Caco-2 (cell line): ENCODE results near the gene HOXC9. TPM values are rescaled to one million over a fixed set of nuclear protein-coding genes. Genes with fewer than 3 reads are reported as not detected.

Source experiments
- BruUV-seq: library from RNA; stranded (reverse); fragments of 400-500 nt; replicated peaks from 2 replicates; lab custom pipeline; 2021; lab: Mats Ljungman, UMichigan
- CTCF ChIA-PET: fragments of 300-600 bp; sonication (Branson Sonifier 250); formaldehyde crosslinking; loops from one replicate; lab custom pipeline; 2022; ENCODE audit warnings: antibody characterized with exemption; lab: Charles Lee
- POLR2A ChIA-PET: fragments of 300-600 bp; sonication (Branson Sonifier 250); formaldehyde crosslinking; loops from one replicate; lab custom pipeline; 2022; ENCODE audit warnings: antibody characterized with exemption; lab: Charles Lee
- DNase-seq, 2 experiments: peaks; one replicate each; pipeline versions ENCODE4 v3.0.0 to v3.0.0-alpha.2; 2020 to 2022
- H3K27me3 ChIP-seq: replicated peaks from 2 replicates; pipeline ENCODE4 v1.6.0; 2011; ENCODE audit warnings: low read length; ENCODE audit not compliant: control insufficient read depth, insufficient read depth
- H3K36me3 ChIP-seq: 2 replicates; pipeline ENCODE4 v1.5.1; 2011; ENCODE audit warnings: low read length; ENCODE audit not compliant: control insufficient read depth, insufficient read depth
- H3K4me1 ChIP-seq: fragments of 250-450 bp; sonication (Bioruptor Pico); 2 replicates; pipeline ENCODE4 v1.5.1; 2020; ENCODE audit warnings: mild to moderate bottlenecking
- H3K4me3 ChIP-seq: 2 replicates; pipeline ENCODE4 v1.5.1; 2011; ENCODE audit warnings: low read depth, mild to moderate bottlenecking, control low read depth, low read length
- H3K9me3 ChIP-seq: fragments of 250-450 bp; sonication (Bioruptor Pico); 2 replicates; pipeline ENCODE4 v1.5.1; 2020; ENCODE audit warnings: mild to moderate bottlenecking, moderate library complexity
- H3K27ac Mint-ChIP-seq: one replicate; pipeline ENCODE4 v1.8.0; 2022; ENCODE audit warnings: mixed read lengths; ENCODE audit not compliant: unreplicated experiment
- H3K27me3 Mint-ChIP-seq: one replicate; pipeline ENCODE4 v1.8.0; 2022; ENCODE audit warnings: mixed read lengths; ENCODE audit not compliant: insufficient read depth, unreplicated experiment
- H3K36me3 Mint-ChIP-seq: one replicate; pipeline ENCODE4 v1.8.0; 2022; ENCODE audit warnings: mild to moderate bottlenecking, mixed read lengths; ENCODE audit not compliant: insufficient read depth, unreplicated experiment
- H3K4me1 Mint-ChIP-seq: one replicate; pipeline ENCODE4 v1.8.0; 2022; ENCODE audit warnings: low read depth, mixed read lengths; ENCODE audit not compliant: unreplicated experiment
- H3K4me3 Mint-ChIP-seq: one replicate; pipeline ENCODE4 v1.8.0; 2022; ENCODE audit warnings: mild to moderate bottlenecking, moderate library complexity, mixed read lengths; ENCODE audit not compliant: unreplicated experiment
- H3K9me3 Mint-ChIP-seq: one replicate; pipeline ENCODE4 v1.8.0; 2022; ENCODE audit warnings: mixed read lengths; ENCODE audit not compliant: unreplicated experiment
- intact Hi-C: fragments of 100-400 bp; cut with micrococcal nuclease; formaldehyde crosslinking; loops from one replicate; pipeline ENCODE4 v1.10.0; 2022; ENCODE audit not compliant: unreplicated experiment
- total RNA-seq: library from RNA; stranded (reverse); gene quantifications from 2 replicates; pipeline ENCODE4 v1.2.3, GENCODE V29; 2022
- TF ChIP-seq, protein P1 (sequence below), 2 experiments: fragments of 200-600 bp in 1 of 2; IDR thresholded peaks; 1 replicate in 1 of 2; 2 replicates in 1 of 2; pipeline versions ENCODE4 v1.5.1 to v1.8.0; 2011 to 2022; ENCODE audit warnings: antibody characterized with exemption in 1 of 2, control low read depth in 1 of 2, inconsistent platforms in 1 of 2, low read depth in 1 of 2, low read length in 1 of 2, mild to moderate bottlenecking in 1 of 2, moderate library complexity in 1 of 2; ENCODE audit not compliant: insufficient read depth in 1 of 2, severe bottlenecking in 1 of 2, unreplicated experiment in 1 of 2

Gene HOXC9
- total RNA-seq, 1 experiment from 2014 or later: 2.9 TPM

GRCh38 chr12:53994264-53995001, 5.5 kb upstream of the HOXC9 start:
- TF ChIP-seq, protein P1, sequence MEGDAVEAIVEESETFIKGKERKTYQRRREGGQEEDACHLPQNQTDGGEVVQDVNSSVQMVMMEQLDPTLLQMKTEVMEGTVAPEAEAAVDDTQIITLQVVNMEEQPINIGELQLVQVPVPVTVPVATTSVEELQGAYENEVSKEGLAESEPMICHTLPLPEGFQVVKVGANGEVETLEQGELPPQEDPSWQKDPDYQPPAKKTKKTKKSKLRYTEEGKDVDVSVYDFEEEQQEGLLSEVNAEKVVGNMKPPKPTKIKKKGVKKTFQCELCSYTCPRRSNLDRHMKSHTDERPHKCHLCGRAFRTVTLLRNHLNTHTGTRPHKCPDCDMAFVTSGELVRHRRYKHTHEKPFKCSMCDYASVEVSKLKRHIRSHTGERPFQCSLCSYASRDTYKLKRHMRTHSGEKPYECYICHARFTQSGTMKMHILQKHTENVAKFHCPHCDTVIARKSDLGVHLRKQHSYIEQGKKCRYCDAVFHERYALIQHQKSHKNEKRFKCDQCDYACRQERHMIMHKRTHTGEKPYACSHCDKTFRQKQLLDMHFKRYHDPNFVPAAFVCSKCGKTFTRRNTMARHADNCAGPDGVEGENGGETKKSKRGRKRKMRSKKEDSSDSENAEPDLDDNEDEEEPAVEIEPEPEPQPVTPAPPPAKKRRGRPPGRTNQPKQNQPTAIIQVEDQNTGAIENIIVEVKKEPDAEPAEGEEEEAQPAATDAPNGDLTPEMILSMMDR (IDR thresholded peaks at IDR 0.05; ENCODE audit: insufficient read depth in 1 of 2, low read depth in 1 of 2, low read length in 1 of 2, severe bottlenecking in 1 of 2, unreplicated experiment in 1 of 2): no peak
- BruUV-seq: no TSS peak
- ChIA-PET POLR2A (interaction anchor here (0.6 kb wide), 1 partner anchor 54 kb away, joined by 3 read pairs; no protein-coding TSS in a partner anchor), CTCF (interaction anchor here (0.6 to 1.8 kb wide), 8 partner anchors 9 to 355 kb away, joined by 3 to 9 read pairs (median 6); partner anchors contain the start of gene HOXC10)
- H3K4me3 ChIP-seq: peak overlapping the region; percentile 63
- H3K4me1 ChIP-seq: peaks cover 11% of the 10 kb centered on the region
- no peaks in the 10 kb centered on the region for H3K27me3 Mint-ChIP-seq
- peaks cover 14% of the 10 kb centered on the region for H3K36me3 Mint-ChIP-seq
- H3K27ac Mint-ChIP-seq: peak overlapping the region; percentile 97
- H3K9me3 Mint-ChIP-seq: no peaks in the 10 kb centered on the region
- H3K27me3 ChIP-seq: no peaks in the 10 kb centered on the region
- intact Hi-C loops: no loop called here
- H3K4me3 Mint-ChIP-seq: peak overlapping the region; percentile 89
- peaks cover 13% of the 10 kb centered on the region for H3K4me1 Mint-ChIP-seq
- H3K9me3 ChIP-seq: no peaks in the 10 kb centered on the region
- DNase-seq: peak; percentile 64 to 67
- H3K36me3 ChIP-seq: no peaks in the 10 kb centered on the region

DNA sequence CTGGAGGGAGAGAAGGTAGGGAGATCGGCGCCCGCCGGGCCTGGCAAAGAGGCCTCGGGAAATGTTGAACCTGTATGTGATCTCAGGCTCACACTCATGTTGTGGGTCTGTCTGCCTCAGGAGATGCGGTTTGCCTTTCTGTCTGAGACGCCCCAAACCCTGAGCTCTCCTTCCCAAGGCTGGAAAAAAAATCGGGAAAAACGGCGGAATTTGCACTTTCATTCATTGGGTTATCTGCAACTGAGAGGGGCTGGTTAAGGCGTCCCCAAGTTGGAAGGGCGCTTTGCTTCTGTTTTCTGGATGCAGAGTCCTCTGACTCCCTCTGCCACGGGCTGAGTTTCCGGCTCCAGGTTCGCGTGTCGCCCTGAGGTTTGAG, 5.0 kb upstream of the HOXC9 start:
- H3K36me3 Mint-ChIP-seq: peaks cover 14% of the 10 kb centered on the region
- ChIA-PET POLR2A (interaction anchor here (0.6 kb wide), 2 partner anchors 14 to 54 kb away, joined by 3 to 4 read pairs; partner anchors contain the start of gene HOXC8), CTCF (interaction anchor here (0.6 to 1.8 kb wide), 9 partner anchors 10 to 356 kb away, joined by 3 to 9 read pairs (median 5); partner anchors contain the start of gene HOXC10)
- H3K9me3 Mint-ChIP-seq: no peaks in the 10 kb centered on the region
- DNase-seq: no peak
- peak overlapping the region; percentile 63 for H3K4me3 ChIP-seq
- TF ChIP-seq, protein P1 (IDR thresholded peaks at IDR 0.05; ENCODE audit: insufficient read depth in 1 of 2, low read depth in 1 of 2, low read length in 1 of 2, severe bottlenecking in 1 of 2, unreplicated experiment in 1 of 2): no peak
- BruUV-seq: TSS peak; percentile 81
- H3K27me3 Mint-ChIP-seq: no peaks in the 10 kb centered on the region
- no peaks in the 10 kb centered on the region for H3K27me3 ChIP-seq
- peaks cover 11% of the 10 kb centered on the region for H3K4me1 ChIP-seq
- H3K9me3 ChIP-seq: no peaks in the 10 kb centered on the region
- H3K4me1 Mint-ChIP-seq: peaks cover 7% of the 10 kb centered on the region
- H3K4me3 Mint-ChIP-seq: peak overlapping the region; percentile 89
- peak overlapping the region; percentile 97 for H3K27ac Mint-ChIP-seq
- H3K36me3 ChIP-seq: no peaks in the 10 kb centered on the region
- intact Hi-C loops: no loop called here

GRCh38 chr12:53995378-53996239, 4.4 kb upstream of the HOXC9 start:
- Histone ChIP-seq H3K36me3 (no peaks in the 10 kb centered on the region), H3K4me1 (peaks cover 6% of the 10 kb centered on the region), H3K4me3 (peak overlapping the region; percentile 63), H3K27me3 (no peaks in the 10 kb centered on the region), H3K9me3 (no peaks in the 10 kb centered on the region)
- H3K27ac Mint-ChIP-seq: peak overlapping the region; percentile 97
- H3K27me3 Mint-ChIP-seq: no peaks in the 10 kb centered on the region
- H3K9me3 Mint-ChIP-seq: no peaks in the 10 kb centered on the region
- ChIA-PET POLR2A (interaction anchor here (0.6 kb wide), 2 partner anchors 13 to 55 kb away, joined by 3 to 4 read pairs; partner anchors contain the start of gene HOXC8), CTCF (interaction anchor here (0.6 to 1.8 kb wide), 10 partner anchors 10 to 357 kb away, joined by 3 to 9 read pairs (median 4); partner anchors contain the start of gene HOXC10)
- peaks cover 14% of the 10 kb centered on the region for H3K36me3 Mint-ChIP-seq
- peaks cover 1% of the 10 kb centered on the region for H3K4me1 Mint-ChIP-seq
- DNase-seq: peak; percentile 79 to 80
- intact Hi-C loops: no loop called here
- TF ChIP-seq, protein P1 (IDR thresholded peaks at IDR 0.05; ENCODE audit: insufficient read depth in 1 of 2, low read depth in 1 of 2, low read length in 1 of 2, severe bottlenecking in 1 of 2, unreplicated experiment in 1 of 2): no peak
- no TSS peak for BruUV-seq
- peak overlapping the region; percentile 89 for H3K4me3 Mint-ChIP-seq
